Renal cortex interstitium (tissue), 11 donors: ENCODE measurements around the gene RSPH9. TPM values are rescaled to one million over a fixed set of nuclear protein-coding genes. Genes with fewer than 3 reads are reported as not detected.
A peak's percentile ranks its signal among the peaks of the same experiment; 100 is the strongest.

Experiments
- DNase-seq, 11 donors: peaks; one replicate each; pipeline ENCODE4 v3.0.0-alpha.2; 2013; ENCODE audit warnings: low read depth in 9 of 11, low spot score in 4 of 11; ENCODE audit errors: extremely low read depth in 1 of 11
- polyA plus RNA-seq, 3 donors: library from polyadenylated mRNA; unstranded; fragments of 120-200 nt; gene quantifications; one replicate each; pipeline ENCODE4 v1.2.1, GENCODE V29; 2013; ENCODE audit not compliant: insufficient read length in 3 of 3

The RSPH9 gene
- polyA plus RNA-seq, 3 donors = 1.1 to 1.7 (median 1.7) TPM

- DNase-seq = peak; percentile 78 to 94 (median 86)
Measured at GRCh38 chr6:43702534-43703440, 58.0 kb downstream of the RSPH9 start.

DNA sequence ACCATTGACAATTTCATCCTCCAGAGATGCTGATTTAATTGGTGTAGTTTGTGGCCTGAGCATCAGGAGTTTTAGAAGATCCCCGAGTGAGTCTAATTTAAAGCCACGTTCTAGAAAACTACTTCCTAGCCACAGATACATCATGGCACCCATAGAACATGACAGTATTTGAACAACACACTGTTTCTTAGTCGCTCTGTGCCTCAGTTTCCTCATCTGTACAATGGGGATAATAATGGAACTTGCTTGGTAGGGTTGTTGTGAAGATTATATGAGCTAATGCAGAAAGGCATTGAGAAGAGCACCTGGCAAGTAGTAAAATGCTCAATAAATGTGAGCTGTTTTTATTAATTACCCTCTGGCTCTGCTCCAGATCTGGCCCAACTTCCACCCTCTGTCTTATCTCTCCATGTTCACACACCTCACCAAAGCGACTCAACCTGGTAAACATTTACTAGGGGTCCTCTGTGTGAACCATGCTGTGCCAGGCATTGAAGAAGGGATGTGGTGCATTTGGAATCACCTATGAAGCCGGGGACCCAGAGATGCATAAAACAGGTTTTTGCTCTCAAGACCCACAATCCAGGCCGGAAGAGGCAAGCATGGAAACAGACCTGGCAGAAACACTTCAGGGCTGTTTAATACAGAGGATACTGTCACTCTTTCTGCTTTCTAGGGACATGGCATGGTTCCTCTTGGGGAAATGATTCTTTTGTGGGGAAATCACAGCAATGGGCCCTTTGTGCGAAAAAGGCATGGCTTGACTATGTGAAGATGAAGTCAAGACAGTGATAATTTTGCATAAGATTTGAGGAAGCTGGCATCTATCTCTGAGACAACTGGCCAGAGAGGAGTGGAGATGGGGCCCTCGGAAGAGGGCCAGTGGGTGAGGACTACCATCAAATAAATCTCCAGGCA lies 58.9 kb downstream of the RSPH9 start:
- no peak for DNase-seq

GRCh38 chr6:43705996-43706395 lies 61.2 kb downstream of the RSPH9 start:
- no peak for DNase-seq

- no peak for DNase-seq
Measured at GRCh38 chr6:43706788-43707187, 62.0 kb downstream of the RSPH9 start.

DNA sequence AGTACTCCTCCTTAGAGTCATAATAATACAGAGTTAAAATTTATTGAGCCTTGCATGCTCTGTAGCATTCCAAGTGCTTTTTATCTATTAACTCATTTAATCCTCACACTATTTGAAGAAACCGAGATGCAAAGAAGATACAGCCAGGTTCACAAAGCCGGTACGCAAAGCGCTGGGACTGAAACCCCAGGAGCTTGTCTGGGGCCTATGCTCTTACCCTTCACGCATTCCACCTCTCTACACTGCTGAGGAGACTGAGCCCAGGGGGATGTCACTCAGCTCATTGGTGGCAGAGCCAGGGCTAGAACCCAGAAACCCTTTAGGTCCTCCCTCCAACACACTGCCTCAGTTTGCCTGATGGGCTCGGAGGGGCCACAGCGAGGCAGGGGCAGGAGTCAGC lies 62.4 kb downstream of the RSPH9 start:
- no peak for DNase-seq

GRCh38 chr6:43707767-43708166 lies 62.9 kb downstream of the RSPH9 start:
- DNase-seq = no peak

DNA sequence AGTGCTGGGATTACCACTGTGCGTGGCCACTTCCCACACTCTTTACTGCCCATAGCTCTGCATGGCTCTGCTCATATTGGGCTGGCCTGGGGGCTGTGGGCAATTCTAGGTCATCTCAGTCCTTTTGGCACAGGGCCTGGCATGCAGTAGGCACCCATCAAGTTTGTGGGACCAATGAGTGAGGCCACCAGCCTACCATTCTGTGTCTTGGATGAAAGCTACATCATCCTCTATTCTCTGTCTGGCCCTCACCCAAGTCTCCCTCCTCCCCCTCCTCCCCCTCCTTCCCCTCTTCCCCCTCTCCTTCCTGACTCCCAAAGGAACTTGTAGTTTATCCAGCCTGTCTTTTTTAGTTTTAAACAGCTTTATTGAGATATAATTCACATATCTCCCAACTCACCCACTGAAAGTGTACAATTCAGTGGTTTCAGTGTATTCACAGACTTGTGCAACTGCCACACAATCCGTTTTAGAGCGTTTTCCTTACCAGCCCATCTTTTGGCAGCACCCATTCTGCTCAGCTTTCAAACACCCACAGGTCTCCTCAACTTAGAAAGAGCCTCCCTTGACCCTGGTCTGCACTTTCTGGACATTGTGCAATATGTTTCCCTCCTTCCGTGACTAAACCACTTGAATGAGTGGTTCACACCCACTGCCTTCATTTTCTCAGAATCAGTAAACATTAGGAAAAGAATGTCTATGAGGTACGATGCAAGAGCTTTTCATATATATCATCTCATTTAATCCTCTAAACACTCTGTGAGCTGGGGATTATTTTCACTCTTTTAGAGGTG lies 64.2 kb downstream of the RSPH9 start:
- DNase-seq = no peak

- no peak for DNase-seq
Measured at GRCh38 chr6:43709654-43710303, 64.9 kb downstream of the RSPH9 start.

- no peak for DNase-seq
Measured at GRCh38 chr6:43710576-43710975, 65.7 kb downstream of the RSPH9 start.

DNA sequence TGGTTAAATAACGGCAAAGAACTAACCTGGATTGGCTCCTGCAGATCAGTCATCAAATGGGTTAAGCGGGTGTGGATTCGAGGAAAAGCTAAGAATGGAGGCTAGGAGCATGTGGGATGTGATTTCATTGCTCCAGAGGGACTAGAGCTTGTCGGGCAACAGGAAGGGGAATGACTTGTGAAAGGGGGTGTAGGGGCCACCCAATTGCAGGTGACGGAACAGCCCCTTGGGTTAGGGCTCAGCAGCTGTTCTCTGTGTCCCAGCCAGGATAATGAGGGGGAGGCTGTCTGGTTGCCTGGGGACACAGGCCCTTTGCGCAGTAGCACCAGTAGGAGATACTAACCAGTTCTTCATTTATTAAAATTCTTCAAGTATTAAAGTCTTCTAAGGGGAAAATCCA lies 67.7 kb downstream of the RSPH9 start:
- DNase-seq = no peak

DNA sequence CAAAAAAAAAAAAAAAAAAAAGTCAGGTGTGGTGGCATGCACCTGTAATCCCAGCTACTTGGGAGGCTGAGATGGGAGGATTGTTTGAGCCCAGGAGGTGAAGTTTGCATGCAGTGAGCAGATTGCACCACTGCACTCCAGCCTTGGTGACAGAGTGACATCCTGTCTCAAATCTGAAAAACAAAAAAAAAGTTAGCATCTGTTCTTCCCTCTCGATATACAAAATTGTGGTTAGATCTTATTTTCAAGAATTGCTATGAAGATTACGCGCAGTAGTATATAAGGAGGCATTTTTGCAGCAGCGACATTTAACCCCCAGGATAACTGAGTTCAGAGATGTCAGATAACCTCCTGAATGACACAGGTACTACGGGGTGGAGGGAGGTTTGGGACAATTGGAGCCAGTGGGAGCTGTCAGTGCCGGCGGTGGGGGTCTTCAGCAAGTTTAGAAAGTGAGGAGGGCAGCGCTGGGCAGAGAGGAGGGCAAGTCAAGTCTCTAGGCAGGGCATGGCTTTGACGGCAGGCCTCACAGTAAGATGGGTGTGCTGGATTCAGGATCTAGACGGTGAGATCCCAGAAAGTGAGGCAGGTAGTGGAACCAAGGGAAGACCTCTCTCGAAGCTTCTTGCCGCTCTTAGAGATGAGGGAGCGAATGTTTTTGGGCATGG lies 68.9 kb downstream of the RSPH9 start:
- DNase-seq = no peak

DNA sequence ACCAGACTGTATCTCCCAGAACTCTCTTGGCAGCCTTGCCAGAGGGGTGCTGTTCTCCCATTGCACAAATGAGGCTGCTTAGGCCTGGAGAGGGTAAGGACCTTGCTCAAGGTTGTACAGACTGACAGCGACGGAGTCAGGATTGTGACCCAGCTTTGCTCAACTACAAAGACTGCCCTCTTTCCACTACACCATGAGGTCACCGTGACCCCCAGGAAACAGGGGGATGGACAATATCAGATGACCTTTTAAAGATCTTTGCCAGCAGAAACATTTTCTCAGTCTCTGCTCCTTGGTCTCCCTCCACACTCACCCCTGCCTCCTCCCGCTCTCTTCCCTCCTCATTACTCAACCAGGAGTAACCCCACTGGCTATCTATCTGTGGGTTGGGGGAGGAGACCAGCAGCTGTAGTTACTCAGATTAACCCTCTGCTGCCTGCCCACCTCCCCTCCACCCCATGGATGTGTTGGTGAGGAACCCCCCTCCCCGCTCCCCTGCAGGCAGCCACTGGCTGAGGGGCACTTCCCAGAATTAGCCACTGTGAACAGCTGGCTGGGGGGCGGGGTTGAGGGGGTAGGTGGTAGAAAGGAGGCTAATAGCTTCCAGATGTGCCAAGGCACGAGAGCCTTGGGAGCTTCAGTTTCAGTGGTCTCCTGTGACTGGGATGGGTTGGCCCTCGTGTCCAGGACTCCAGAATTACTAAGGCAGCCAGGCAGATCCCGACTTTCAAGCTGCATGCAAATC lies 69.6 kb downstream of the RSPH9 start:
- no peak for DNase-seq

DNA sequence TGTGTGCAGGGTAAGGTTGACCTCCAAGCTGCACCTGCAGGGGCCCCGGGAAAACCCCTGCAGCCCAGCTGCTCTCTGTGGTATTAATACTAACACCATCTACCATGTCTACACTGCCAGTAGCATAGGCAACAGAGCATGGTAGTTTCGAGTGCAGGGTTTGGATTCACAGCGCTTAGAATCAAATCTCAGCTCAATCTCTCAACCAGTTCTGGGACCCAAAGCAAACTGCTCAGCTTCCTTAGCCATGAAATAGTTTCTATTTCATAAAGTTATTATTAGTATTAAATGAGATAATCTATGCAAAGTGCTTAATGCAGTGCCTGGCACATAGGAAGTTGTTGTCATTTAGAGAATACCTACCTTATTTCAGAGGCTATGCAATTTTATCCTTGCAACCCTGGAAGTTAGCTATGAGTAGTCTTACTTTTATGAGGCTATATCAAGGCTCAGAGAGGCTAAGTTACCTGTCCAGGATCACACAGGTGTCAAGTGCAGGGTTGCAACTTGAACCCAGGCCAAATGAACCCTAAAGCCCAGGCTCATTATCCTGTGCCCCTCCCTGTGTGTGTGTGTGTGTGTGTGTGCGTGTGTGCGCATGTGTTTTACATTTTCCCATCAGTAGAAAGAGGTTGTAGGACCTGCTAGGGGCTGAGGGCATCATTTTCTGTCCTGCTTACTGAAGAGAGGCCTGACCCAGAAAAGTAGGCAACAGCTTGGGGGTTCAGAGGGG lies 70.4 kb downstream of the RSPH9 start:
- DNase-seq = no peak

- no peak for DNase-seq
Measured at GRCh38 chr6:43716099-43716498, 71.3 kb downstream of the RSPH9 start.

DNA sequence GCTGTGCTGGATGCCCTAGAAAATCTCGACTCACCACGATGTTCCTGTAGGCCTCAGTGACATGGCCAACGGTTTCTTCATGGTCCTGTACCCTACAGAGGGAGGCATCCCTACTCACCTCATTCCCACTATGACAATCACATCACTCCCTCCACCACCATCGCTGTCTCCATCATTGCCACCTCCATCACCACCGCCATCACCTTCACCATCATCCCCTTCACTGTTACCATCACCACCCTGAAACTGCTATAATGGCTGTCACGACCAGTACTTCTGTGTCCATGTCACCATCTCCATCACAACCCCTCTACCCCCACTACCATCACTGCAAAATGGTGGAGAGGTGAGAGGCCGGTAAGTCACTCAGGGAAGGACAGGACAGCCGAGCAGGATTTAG lies 72.6 kb downstream of the RSPH9 start:
- no peak for DNase-seq

- DNase-seq = no peak
Measured at GRCh38 chr6:43717822-43718221, 73.0 kb downstream of the RSPH9 start.
